GM12873 (cell line): Measurements from ENCODE around the gene ELMO1.

Experiments used
- CTCF ChIP-seq: IDR thresholded peaks from 2 replicates; pipeline ENCODE4 v1.5.1; 2012; ENCODE audit warnings: low read depth, mild to moderate bottlenecking, moderate library complexity, low read length, control low read depth; ENCODE audit not compliant: insufficient read depth; ENCODE audit errors: missing control alignments

The ELMO1 gene

GRCh38 chr7:36944838-36945237 is 503.8 kb downstream of the ELMO1 start:
- no peak for TF ChIP-seq CTCF

- TF ChIP-seq CTCF = no peak
These were observed 504.9 kb downstream of the ELMO1 start for GRCh38 chr7:36943591-36944435.

- no peak for TF ChIP-seq CTCF
These were observed 505.7 kb downstream of the ELMO1 start for GRCh38 chr7:36942955-36943354.

DNA sequence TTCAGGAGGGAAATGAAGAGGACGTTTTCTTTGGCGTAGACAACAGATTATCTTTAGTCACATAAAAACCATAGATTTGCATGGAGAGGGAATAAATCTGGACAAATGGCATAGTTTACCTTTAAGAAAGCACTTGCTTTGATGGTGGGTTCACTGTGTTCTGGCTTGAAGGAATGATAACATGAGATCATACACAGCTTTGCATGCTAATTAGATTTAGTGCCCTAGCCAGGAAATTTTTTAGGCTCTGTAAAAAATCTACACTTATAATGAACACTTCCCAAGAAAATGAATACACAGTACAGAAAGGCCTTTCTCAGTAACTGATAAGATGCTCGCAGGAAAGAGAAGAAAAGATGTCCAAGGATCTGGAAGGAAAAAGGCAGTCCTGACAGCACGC is 506.1 kb downstream of the ELMO1 start:
- no peak for TF ChIP-seq CTCF

DNA sequence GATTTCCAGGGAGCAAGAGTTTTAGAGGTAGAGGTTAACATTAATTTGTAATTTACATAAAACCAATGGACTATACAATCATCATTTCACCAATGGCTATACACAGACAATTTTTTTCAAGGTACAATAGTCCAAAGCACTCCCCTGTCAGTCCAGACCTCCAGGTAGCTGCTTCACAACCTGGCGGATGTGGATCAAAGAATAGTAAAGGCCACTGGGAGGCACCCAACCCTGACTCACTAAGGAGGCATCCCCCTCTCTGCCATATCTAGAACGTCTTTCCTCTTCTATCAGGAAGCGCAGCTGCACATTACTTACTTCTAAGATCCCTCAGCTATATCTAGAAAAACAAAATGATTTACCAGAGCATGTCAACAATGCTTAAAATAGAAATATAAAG is 506.6 kb downstream of the ELMO1 start:
- TF ChIP-seq CTCF = no peak

GRCh38 chr7:36941359-36941758 is 507.3 kb downstream of the ELMO1 start:
- TF ChIP-seq CTCF = no peak

- no peak for TF ChIP-seq CTCF
These were observed 508.8 kb downstream of the ELMO1 start for GRCh38 chr7:36939816-36940215.
